ENCODE results near the gene RNF166. TPM values are rescaled to one million over a fixed set of nuclear protein-coding genes. Genes with fewer than 3 reads are reported as not detected.

Gene RNF166
- total RNA-seq, 1 donor from 2014 or later, result 74.2 TPM

GRCh38 chr16:88691924-88692560 is 14.2 kb downstream of the RNF166 start:
- no peak for DNase-seq (ENCODE audit: low spot score)
- Mint-ChIP-seq H3K4me3 (ENCODE audit: unreplicated experiment) (no peak overlapping the region), H3K36me3 (ENCODE audit: low read depth, unreplicated experiment) (peaks cover 3% of the 10 kb centered on the region), H3K9me3 (ENCODE audit: unreplicated experiment) (no peaks in the 10 kb centered on the region), H3K4me1 (ENCODE audit: unreplicated experiment) (no peaks in the 10 kb centered on the region), H3K27ac (ENCODE audit: unreplicated experiment) (no peak overlapping the region), H3K27me3 (ENCODE audit: unreplicated experiment) (peaks cover 20% of the 10 kb centered on the region)
- TF ChIP-seq CTCF (IDR thresholded peaks at IDR 0.05; ENCODE audit: unreplicated experiment), result no peak

GRCh38 chr16:88691129-88691813 is 14.9 kb downstream of the RNF166 start:
- Mint-ChIP-seq H3K4me1 (ENCODE audit: unreplicated experiment) (no peaks in the 10 kb centered on the region), H3K4me3 (ENCODE audit: unreplicated experiment) (no peak overlapping the region), H3K27me3 (ENCODE audit: unreplicated experiment) (peaks cover 19% of the 10 kb centered on the region), H3K36me3 (ENCODE audit: low read depth, unreplicated experiment) (no peaks in the 10 kb centered on the region), H3K27ac (ENCODE audit: unreplicated experiment) (no peak overlapping the region), H3K9me3 (ENCODE audit: unreplicated experiment) (no peaks in the 10 kb centered on the region)
- DNase-seq (ENCODE audit: low spot score), result no peak
- no peak for TF ChIP-seq CTCF (IDR thresholded peaks at IDR 0.05; ENCODE audit: unreplicated experiment)

GRCh38 chr16:88690341-88691128 is 15.7 kb downstream of the RNF166 start:
- no peaks in the 10 kb centered on the region for H3K4me1 Mint-ChIP-seq (ENCODE audit: unreplicated experiment)
- no peak overlapping the region for H3K4me3 Mint-ChIP-seq (ENCODE audit: unreplicated experiment)
- no peaks in the 10 kb centered on the region for H3K36me3 Mint-ChIP-seq (ENCODE audit: low read depth, unreplicated experiment)
- no peak for TF ChIP-seq CTCF (IDR thresholded peaks at IDR 0.05; ENCODE audit: unreplicated experiment)
- DNase-seq (ENCODE audit: low spot score), result no peak
- H3K27ac Mint-ChIP-seq (ENCODE audit: unreplicated experiment), result no peak overlapping the region
- no peaks in the 10 kb centered on the region for H3K9me3 Mint-ChIP-seq (ENCODE audit: unreplicated experiment)
- peaks cover 19% of the 10 kb centered on the region for H3K27me3 Mint-ChIP-seq (ENCODE audit: unreplicated experiment)

GRCh38 chr16:88688013-88688778 is 18.0 kb downstream of the RNF166 start:
- no peaks in the 10 kb centered on the region for H3K4me1 Mint-ChIP-seq (ENCODE audit: unreplicated experiment)
- no peaks in the 10 kb centered on the region for H3K36me3 Mint-ChIP-seq (ENCODE audit: low read depth, unreplicated experiment)
- no peaks in the 10 kb centered on the region for H3K9me3 Mint-ChIP-seq (ENCODE audit: unreplicated experiment)
- H3K27me3 Mint-ChIP-seq (ENCODE audit: unreplicated experiment), result peaks cover 17% of the 10 kb centered on the region
- H3K27ac Mint-ChIP-seq (ENCODE audit: unreplicated experiment), result no peak overlapping the region
- DNase-seq (ENCODE audit: low spot score), result no peak
- H3K4me3 Mint-ChIP-seq (ENCODE audit: unreplicated experiment), result no peak overlapping the region
- TF ChIP-seq CTCF (IDR thresholded peaks at IDR 0.05; ENCODE audit: unreplicated experiment), result no peak
